Activated CD4-positive, alpha-beta T cell treated with anti-CD3 and anti-CD28 coated beads, Interleukin-2, Interleukin-4, amounts not matched to agents 100 ng/mL and 50 ng/mL, durations not matched to agents 16 hours and 8 hours (primary cell): ENCODE data around the gene PARD6G.
A peak's percentile ranks its signal among the peaks of the same experiment; 100 is the strongest.
"Not testable (repeated sequence)": the region's sequence is repeated elsewhere in the genome, so short reads cannot be mapped to it uniquely, and the experiment has no call there.

Source experiments
- DNase-seq: peaks from one replicate; pipeline ENCODE4 v3.0.0-alpha.2; 2020; ENCODE audit warnings: low spot score

The PARD6G gene

GRCh38 chr18:80171054-80171872 lies 76.1 kb downstream of the PARD6G start:
- peak; percentile 49 for DNase-seq

- no peak for DNase-seq
Measured at GRCh38 chr18:80170395-80171053, 76.8 kb downstream of the PARD6G start.

GRCh38 chr18:80169607-80170006 lies 77.7 kb downstream of the PARD6G start:
- no peak for DNase-seq

GRCh38 chr18:80168982-80169381 lies 78.3 kb downstream of the PARD6G start:
- no peak for DNase-seq

GRCh38 chr18:80168346-80168745 lies 79.0 kb downstream of the PARD6G start:
- DNase-seq = no peak

GRCh38 chr18:80167931-80168330 lies 79.4 kb downstream of the PARD6G start:
- DNase-seq = no peak

- no peak for DNase-seq
Measured at GRCh38 chr18:80167331-80167730, 80.0 kb downstream of the PARD6G start.

- DNase-seq = no peak
Measured at GRCh38 chr18:80166725-80167124, 80.6 kb downstream of the PARD6G start.

- DNase-seq = no peak
Measured at GRCh38 chr18:80166240-80166639, 81.1 kb downstream of the PARD6G start.

- DNase-seq = not testable (repeated sequence)
Measured at GRCh38 chr18:80164727-80165355, 82.5 kb downstream of the PARD6G start.

GRCh38 chr18:80163183-80163582 lies 84.1 kb downstream of the PARD6G start:
- no peak for DNase-seq

GRCh38 chr18:80161781-80162417 lies 85.4 kb downstream of the PARD6G start:
- DNase-seq = no peak

GRCh38 chr18:80159713-80160636 lies 87.3 kb downstream of the PARD6G start:
- DNase-seq = peak; percentile 19

- no peak for DNase-seq
Measured at GRCh38 chr18:80158365-80158764, 88.9 kb downstream of the PARD6G start.

GRCh38 chr18:80157708-80158343 lies 89.5 kb downstream of the PARD6G start:
- peak; percentile 70 for DNase-seq

GRCh38 chr18:80154293-80154692 lies 93.0 kb downstream of the PARD6G start:
- DNase-seq = peak; percentile 58

GRCh38 chr18:80149667-80150066 lies 97.6 kb downstream of the PARD6G start:
- DNase-seq = no peak

- no peak for DNase-seq
Measured at GRCh38 chr18:80148326-80149199, 98.8 kb downstream of the PARD6G start.

GRCh38 chr18:80147418-80148325 lies 99.6 kb downstream of the PARD6G start:
- peak; percentile 77 for DNase-seq
